Measurements from ENCODE around the gene DCTN3. TPM values are rescaled to one million over a fixed set of nuclear protein-coding genes. Genes with fewer than 3 reads are reported as not detected.

The DCTN3 gene
- total RNA-seq, 1 donor from 2014 or later = 57.8 TPM

GRCh38 chr9:34638138-34638445, 17.8 kb upstream of the DCTN3 start:
- H3K4me3 Mint-ChIP-seq (ENCODE audit: low read depth) = peak overlapping the region; percentile 97
- H3K36me3 Mint-ChIP-seq (ENCODE audit: low read depth) = peaks cover 31% of the 10 kb centered on the region
- intact Hi-C loops (cut with micrococcal nuclease) = loop anchor here (2.0 to 5.0 kb wide), 2 partner anchors 27 to 36 kb away; no protein-coding TSS in a partner anchor
- H3K9me3 Mint-ChIP-seq = no peaks in the 10 kb centered on the region
- no peak for DNase-seq (ENCODE audit: low spot score)
- H3K27me3 Mint-ChIP-seq (ENCODE audit: low read depth) = no peaks in the 10 kb centered on the region
- H3K27ac Mint-ChIP-seq = peak overlapping the region; percentile 86
- H3K4me1 Mint-ChIP-seq (ENCODE audit: low read depth) = peaks cover 31% of the 10 kb centered on the region

- Mint-ChIP-seq H3K4me1 (ENCODE audit: low read depth) (peaks cover 31% of the 10 kb centered on the region), H3K27ac (peak within 1 kb of the TSS; percentile 86), H3K4me3 (ENCODE audit: low read depth) (peak within 1 kb of the TSS; percentile 97), H3K9me3 (no peaks in the 10 kb centered on the region), H3K36me3 (ENCODE audit: low read depth) (peaks cover 34% of the 10 kb centered on the region), H3K27me3 (ENCODE audit: low read depth) (no peaks in the 10 kb centered on the region)
- peak; percentile 93 for DNase-seq (ENCODE audit: low spot score)
- intact Hi-C loops (cut with micrococcal nuclease) = loop anchor here (1.0 to 5.0 kb wide), 3 partner anchors 9 to 35 kb away; partner anchors contain the start of gene GALT
Measured at GRCh38 chr9:34637356-34638137, 17.3 kb upstream of the DCTN3 start, which contains the start of gene SIGMAR1. SIGMAR1 (minus strand) TSS chr9:34637787; CDS start chr9:34637697, 90 bp downstream.

GRCh38 chr9:34636791-34637355, 16.6 kb upstream of the DCTN3 start:
- no peaks in the 10 kb centered on the region for H3K9me3 Mint-ChIP-seq
- H3K27me3 Mint-ChIP-seq (ENCODE audit: low read depth) = no peaks in the 10 kb centered on the region
- H3K27ac Mint-ChIP-seq = peak overlapping the region; percentile 83
- intact Hi-C loops (cut with micrococcal nuclease) = loop anchor here (1.0 to 5.0 kb wide), 2 partner anchors 9 to 35 kb away; partner anchors contain the start of gene GALT
- H3K4me1 Mint-ChIP-seq (ENCODE audit: low read depth) = peaks cover 31% of the 10 kb centered on the region
- peaks cover 40% of the 10 kb centered on the region for H3K36me3 Mint-ChIP-seq (ENCODE audit: low read depth)
- H3K4me3 Mint-ChIP-seq (ENCODE audit: low read depth) = peak overlapping the region; percentile 97
- DNase-seq (ENCODE audit: low spot score) = no peak

- H3K27me3 Mint-ChIP-seq (ENCODE audit: low read depth) = peaks cover 8% of the 10 kb centered on the region
- intact Hi-C loops (cut with micrococcal nuclease) = loop anchor here (5.0 kb wide), 1 partner anchor 33 kb away; no protein-coding TSS in a partner anchor
Measured at GRCh38 chr9:34635556-34635955, 15.3 kb upstream of the DCTN3 start.

GRCh38 chr9:34634551-34635248, 14.4 kb upstream of the DCTN3 start:
- intact Hi-C loops (cut with micrococcal nuclease) = loop anchor here (1.0 to 5.0 kb wide), 2 partner anchors 22 to 32 kb away; partner anchors contain the start of gene RPP25L
- Mint-ChIP-seq H3K36me3 (ENCODE audit: low read depth) (peaks cover 41% of the 10 kb centered on the region), H3K27ac (no peak overlapping the region), H3K4me3 (ENCODE audit: low read depth) (peak overlapping the region; percentile 24), H3K4me1 (ENCODE audit: low read depth) (peaks cover 29% of the 10 kb centered on the region), H3K9me3 (no peaks in the 10 kb centered on the region), H3K27me3 (ENCODE audit: low read depth) (peaks cover 16% of the 10 kb centered on the region)
- DNase-seq (ENCODE audit: low spot score) = no peak

More at GRCh38 chr9:34635556-34635955, 15.3 kb upstream of the DCTN3 start:
- no peak overlapping the region for H3K27ac Mint-ChIP-seq
- peaks cover 29% of the 10 kb centered on the region for H3K4me1 Mint-ChIP-seq (ENCODE audit: low read depth)
- H3K4me3 Mint-ChIP-seq (ENCODE audit: low read depth) = peak overlapping the region; percentile 97
- H3K36me3 Mint-ChIP-seq (ENCODE audit: low read depth) = peaks cover 41% of the 10 kb centered on the region
- no peak for DNase-seq (ENCODE audit: low spot score)
- H3K9me3 Mint-ChIP-seq = no peaks in the 10 kb centered on the region

GRCh38 chr9:34633851-34634550, 13.7 kb upstream of the DCTN3 start:
- Mint-ChIP-seq H3K27ac (no peak overlapping the region), H3K27me3 (ENCODE audit: low read depth) (peaks cover 23% of the 10 kb centered on the region), H3K4me1 (ENCODE audit: low read depth) (peaks cover 32% of the 10 kb centered on the region), H3K4me3 (ENCODE audit: low read depth) (peak overlapping the region; percentile 24), H3K36me3 (ENCODE audit: low read depth) (peaks cover 41% of the 10 kb centered on the region), H3K9me3 (no peaks in the 10 kb centered on the region)
- intact Hi-C loops (cut with micrococcal nuclease) = loop anchor here (1.0 kb wide), 1 partner anchor 22 kb away; the partner anchor contains the start of gene RPP25L
- peak; percentile 62 for DNase-seq (ENCODE audit: low spot score)

- Mint-ChIP-seq H3K36me3 (ENCODE audit: low read depth) (peaks cover 44% of the 10 kb centered on the region), H3K4me3 (ENCODE audit: low read depth) (no peak overlapping the region), H3K27ac (no peak overlapping the region), H3K9me3 (no peaks in the 10 kb centered on the region), H3K27me3 (ENCODE audit: low read depth) (peaks cover 28% of the 10 kb centered on the region), H3K4me1 (ENCODE audit: low read depth) (peaks cover 28% of the 10 kb centered on the region)
- intact Hi-C loops (cut with micrococcal nuclease) = no loop called here
- DNase-seq (ENCODE audit: low spot score) = no peak
Measured at GRCh38 chr9:34633166-34633565, 12.9 kb upstream of the DCTN3 start.

- Mint-ChIP-seq H3K4me3 (ENCODE audit: low read depth) (peak overlapping the region; percentile 28), H3K4me1 (ENCODE audit: low read depth) (peaks cover 17% of the 10 kb centered on the region), H3K27ac (no peak overlapping the region), H3K9me3 (no peaks in the 10 kb centered on the region), H3K36me3 (ENCODE audit: low read depth) (peaks cover 33% of the 10 kb centered on the region), H3K27me3 (ENCODE audit: low read depth) (peaks cover 49% of the 10 kb centered on the region)
- intact Hi-C loops (cut with micrococcal nuclease) = no loop called here
- DNase-seq (ENCODE audit: low spot score) = no peak
Measured at GRCh38 chr9:34630402-34631154, 10.3 kb upstream of the DCTN3 start.

GRCh38 chr9:34629491-34629808, 9.2 kb upstream of the DCTN3 start:
- no peak for DNase-seq (ENCODE audit: low spot score)
- peaks cover 57% of the 10 kb centered on the region for H3K27me3 Mint-ChIP-seq (ENCODE audit: low read depth)
- intact Hi-C loops (cut with micrococcal nuclease) = no loop called here
- H3K4me1 Mint-ChIP-seq (ENCODE audit: low read depth) = peaks cover 13% of the 10 kb centered on the region
- no peak overlapping the region for H3K27ac Mint-ChIP-seq
- peaks cover 21% of the 10 kb centered on the region for H3K36me3 Mint-ChIP-seq (ENCODE audit: low read depth)
- H3K4me3 Mint-ChIP-seq (ENCODE audit: low read depth) = peak overlapping the region; percentile 59
- H3K9me3 Mint-ChIP-seq = no peaks in the 10 kb centered on the region

GRCh38 chr9:34628656-34629490, 8.6 kb upstream of the DCTN3 start, which contains the start of gene ARID3C:
ARID3C (minus strand) TSS chr9:34629066; CDS start chr9:34628014, 1,052 bp downstream.
- peaks cover 58% of the 10 kb centered on the region for H3K27me3 Mint-ChIP-seq (ENCODE audit: low read depth)
- H3K4me1 Mint-ChIP-seq (ENCODE audit: low read depth) = peaks cover 8% of the 10 kb centered on the region
- DNase-seq (ENCODE audit: low spot score) = peak; percentile 22
- H3K9me3 Mint-ChIP-seq = no peaks in the 10 kb centered on the region
- H3K36me3 Mint-ChIP-seq (ENCODE audit: low read depth) = peaks cover 16% of the 10 kb centered on the region
- H3K27ac Mint-ChIP-seq = no peak within 1 kb of the TSS
- peak within 1 kb of the TSS; percentile 72 for H3K4me3 Mint-ChIP-seq (ENCODE audit: low read depth)
- intact Hi-C loops (cut with micrococcal nuclease) = no loop called here
